ENCODE data around the gene PARD3.
"Not testable (repeated sequence)": the region's sequence is repeated elsewhere in the genome, so short reads cannot be mapped to it uniquely, and the experiment has no call there.

PARD3 gene

DNA sequence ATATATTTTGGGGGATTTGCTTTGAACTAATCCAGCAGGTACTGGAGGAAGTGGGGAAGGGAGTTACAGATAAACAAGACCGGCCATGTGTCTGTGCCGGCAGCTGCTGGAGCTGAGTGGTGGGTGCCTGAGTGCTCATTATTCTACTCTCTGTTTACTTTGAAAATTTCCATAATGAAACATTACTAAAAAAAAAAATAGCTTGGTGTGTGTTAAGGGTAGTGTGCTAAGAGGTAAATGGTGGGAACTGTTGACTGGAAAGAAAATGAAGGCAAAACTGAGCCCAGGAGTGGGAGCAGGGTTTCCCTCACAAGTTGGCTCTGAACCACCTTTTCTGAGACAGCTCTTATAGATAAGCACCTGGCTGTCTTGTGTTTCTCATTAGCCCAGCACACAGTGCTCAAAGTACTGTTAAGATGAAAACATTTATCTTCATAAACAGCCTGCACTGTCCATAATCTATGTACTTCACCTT, 50.6 kb downstream of the PARD3 start:
- H3K4me3 ChIP-seq (ENCODE audit: low read depth in 1 of 2, low read length in 2 of 2), result no peak overlapping the region
- H3K36me3 ChIP-seq (ENCODE audit: control insufficient read depth in 1 of 2, insufficient read depth in 2 of 2, low read length in 2 of 2), result no peaks in the 10 kb centered on the region
- H3K4me1 ChIP-seq (ENCODE audit: control insufficient read depth in 1 of 2, insufficient read depth in 2 of 2, low read length in 2 of 2), result peaks cover 0 to 43% of the 10 kb centered on the region in 2 donors
- H3K9me3 ChIP-seq (ENCODE audit: control insufficient read depth in 1 of 2, low read length in 2 of 2), result no peaks in the 10 kb centered on the region
- no peaks in the 10 kb centered on the region for H3K27me3 ChIP-seq (ENCODE audit: low read depth, low read length)
- H3K27ac ChIP-seq (ENCODE audit: low read length), result no peak overlapping the region

- Histone ChIP-seq H3K4me3 (ENCODE audit: low read depth in 1 of 2, low read length in 2 of 2) (no peak overlapping the region), H3K4me1 (ENCODE audit: control insufficient read depth in 1 of 2, insufficient read depth in 2 of 2, low read length in 2 of 2) (peaks cover 0 to 40% of the 10 kb centered on the region in 2 donors)
These were observed 52.3 kb downstream of the PARD3 start for GRCh38 chr10:34762603-34763299.

DNA sequence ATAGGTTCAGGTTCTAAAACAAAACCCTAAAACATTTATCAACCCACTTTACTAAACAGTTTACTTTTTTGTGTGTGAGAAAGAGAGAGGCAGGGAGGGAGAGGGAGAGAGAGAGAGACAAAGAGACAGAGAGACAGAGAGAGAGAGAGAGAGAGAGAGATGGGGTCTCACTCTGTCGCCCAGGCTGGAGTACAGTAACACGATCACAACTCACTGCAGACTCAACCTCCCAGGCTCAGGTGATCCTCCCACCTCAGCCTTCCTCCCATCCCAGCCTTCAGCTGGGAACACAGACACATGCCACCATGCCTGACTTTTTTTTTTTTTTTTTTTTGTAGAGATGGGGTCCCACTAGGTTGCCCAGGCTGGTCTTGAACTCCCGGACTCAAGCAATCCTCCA, 52.9 kb downstream of the PARD3 start:
- Histone ChIP-seq H3K27ac (ENCODE audit: low read length) (no peak overlapping the region), H3K27me3 (ENCODE audit: low read depth, low read length) (no peaks in the 10 kb centered on the region), H3K4me1 (ENCODE audit: control insufficient read depth in 1 of 2, insufficient read depth in 2 of 2, low read length in 2 of 2) (peaks cover 0 to 42% of the 10 kb centered on the region in 2 donors), H3K9me3 (ENCODE audit: control insufficient read depth in 1 of 2, low read length in 2 of 2) (no peaks in the 10 kb centered on the region), H3K36me3 (ENCODE audit: control insufficient read depth in 1 of 2, insufficient read depth in 2 of 2, low read length in 2 of 2) (no peaks in the 10 kb centered on the region), H3K4me3 (ENCODE audit: low read depth in 1 of 2, low read length in 2 of 2) (no peak overlapping the region)

More at GRCh38 chr10:34762603-34763299, 52.3 kb downstream of the PARD3 start:
- Histone ChIP-seq H3K27me3 (ENCODE audit: low read depth, low read length) (no peaks in the 10 kb centered on the region), H3K9me3 (ENCODE audit: control insufficient read depth in 1 of 2, low read length in 2 of 2) (no peaks in the 10 kb centered on the region), H3K36me3 (ENCODE audit: control insufficient read depth in 1 of 2, insufficient read depth in 2 of 2, low read length in 2 of 2) (no peaks in the 10 kb centered on the region), H3K27ac (ENCODE audit: low read length) (no peak overlapping the region)

DNA sequence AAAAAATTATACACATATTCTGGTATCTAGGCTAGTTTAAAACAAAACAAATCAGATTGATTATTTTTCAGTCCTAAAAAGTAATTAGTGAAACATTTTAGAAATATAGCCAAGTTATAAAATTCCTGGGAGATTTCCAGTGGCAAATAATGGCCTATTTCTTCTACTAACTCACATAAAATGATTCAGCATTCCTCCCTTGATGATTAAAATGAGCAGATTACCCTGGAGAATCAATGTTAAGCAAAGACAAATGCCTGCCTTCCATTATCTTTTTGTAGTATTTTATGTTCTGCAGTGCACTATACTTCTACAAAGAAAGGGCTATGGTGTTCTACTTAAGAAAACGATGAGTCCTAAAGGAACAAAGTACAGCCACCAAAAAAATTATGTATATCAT, 53.6 kb downstream of the PARD3 start:
- Histone ChIP-seq H3K27ac (ENCODE audit: low read length) (no peak overlapping the region), H3K4me3 (ENCODE audit: low read depth in 1 of 2, low read length in 2 of 2) (no peak overlapping the region), H3K36me3 (ENCODE audit: control insufficient read depth in 1 of 2, insufficient read depth in 2 of 2, low read length in 2 of 2) (no peaks in the 10 kb centered on the region), H3K4me1 (ENCODE audit: control insufficient read depth in 1 of 2, insufficient read depth in 2 of 2, low read length in 2 of 2) (peaks cover 0 to 36% of the 10 kb centered on the region in 2 donors), H3K9me3 (ENCODE audit: control insufficient read depth in 1 of 2, low read length in 2 of 2) (no peaks in the 10 kb centered on the region), H3K27me3 (ENCODE audit: low read depth, low read length) (no peaks in the 10 kb centered on the region)

DNA sequence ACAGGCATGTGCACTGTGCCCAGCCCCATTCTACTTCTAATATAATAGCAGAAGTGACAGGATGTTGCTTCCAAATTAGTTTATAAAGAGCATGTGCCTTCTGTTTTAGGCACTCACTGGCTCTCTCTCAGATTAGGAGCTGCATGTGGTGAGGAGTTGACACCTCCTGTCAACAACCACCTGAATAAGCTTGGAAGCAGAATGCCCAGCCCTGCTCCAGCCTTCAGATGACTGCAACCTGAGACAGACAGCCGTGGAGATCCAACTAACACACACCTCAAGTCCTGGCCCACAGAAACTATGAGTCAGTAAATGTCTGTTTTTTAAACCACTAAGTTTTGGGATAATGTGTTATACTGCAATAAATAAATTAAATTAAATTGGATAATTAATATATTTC, 54.5 kb downstream of the PARD3 start:
- H3K4me1 ChIP-seq (ENCODE audit: control insufficient read depth in 1 of 2, insufficient read depth in 2 of 2, low read length in 2 of 2), result peaks cover 0 to 30% of the 10 kb centered on the region in 2 donors
- H3K4me3 ChIP-seq (ENCODE audit: low read depth in 1 of 2, low read length in 2 of 2), result no peak overlapping the region
- no peaks in the 10 kb centered on the region for H3K36me3 ChIP-seq (ENCODE audit: control insufficient read depth in 1 of 2, insufficient read depth in 2 of 2, low read length in 2 of 2)
- no peaks in the 10 kb centered on the region for H3K27me3 ChIP-seq (ENCODE audit: low read depth, low read length)
- no peaks in the 10 kb centered on the region for H3K9me3 ChIP-seq (ENCODE audit: control insufficient read depth in 1 of 2, low read length in 2 of 2)
- no peak overlapping the region for H3K27ac ChIP-seq (ENCODE audit: low read length)

DNA sequence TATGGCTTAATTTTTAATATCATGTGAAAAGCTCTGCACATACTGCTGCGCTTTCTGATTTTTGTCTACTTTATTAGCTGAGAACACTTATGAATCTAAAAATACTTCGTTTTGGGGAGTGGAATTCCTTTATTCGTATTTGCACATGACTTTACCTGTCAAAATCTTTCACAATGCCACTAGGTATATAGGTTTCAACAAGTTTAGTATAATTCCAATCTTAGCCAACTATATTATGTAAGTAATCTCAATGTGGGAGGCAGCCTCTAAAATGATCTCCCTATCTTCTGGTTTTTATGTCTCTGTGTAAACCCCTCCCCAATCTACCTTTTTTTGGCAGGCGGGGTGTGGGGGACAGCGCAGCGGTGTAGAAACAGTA, 55.3 kb downstream of the PARD3 start:
- Histone ChIP-seq H3K9me3 (ENCODE audit: control insufficient read depth in 1 of 2, low read length in 2 of 2) (no peaks in the 10 kb centered on the region), H3K27me3 (ENCODE audit: low read depth, low read length) (no peaks in the 10 kb centered on the region), H3K4me3 (ENCODE audit: low read depth in 1 of 2, low read length in 2 of 2) (no peak overlapping the region), H3K36me3 (ENCODE audit: control insufficient read depth in 1 of 2, insufficient read depth in 2 of 2, low read length in 2 of 2) (no peaks in the 10 kb centered on the region), H3K27ac (ENCODE audit: low read length) (no peak overlapping the region), H3K4me1 (ENCODE audit: control insufficient read depth in 1 of 2, insufficient read depth in 2 of 2, low read length in 2 of 2) (peaks cover 0 to 23% of the 10 kb centered on the region in 2 donors)

DNA sequence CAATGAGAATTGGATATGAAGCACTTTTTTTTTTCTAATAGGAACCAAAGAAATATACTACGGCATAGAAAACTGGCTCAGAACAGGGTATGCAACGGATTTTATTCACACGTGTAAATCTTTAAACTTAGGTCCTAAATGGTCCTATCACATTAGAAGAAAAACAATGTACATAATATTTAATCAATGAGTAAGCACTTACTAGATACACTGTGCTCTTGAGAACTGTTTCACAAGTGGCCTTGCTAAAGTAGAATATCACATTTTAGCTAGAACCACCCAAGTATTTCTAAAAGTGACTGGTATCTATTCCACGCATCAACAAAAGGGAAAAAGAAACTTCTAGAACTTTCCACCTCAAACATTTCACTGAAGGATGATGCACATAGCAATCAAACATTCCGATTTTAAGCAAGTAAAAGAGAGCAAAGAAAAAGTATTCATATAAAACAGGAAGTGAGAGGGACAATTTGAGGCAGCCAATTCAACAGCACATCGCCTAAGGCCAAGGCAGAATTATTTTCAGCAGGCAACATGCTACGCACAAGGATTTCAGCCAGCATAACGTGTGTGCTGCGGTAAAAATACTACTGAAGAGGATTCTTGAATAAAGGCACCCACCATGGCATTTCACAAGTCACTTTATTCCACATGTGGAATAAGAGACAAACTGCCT, 55.8 kb downstream of the PARD3 start:
- Histone ChIP-seq H3K4me3 (ENCODE audit: low read depth in 1 of 2, low read length in 2 of 2) (no peak overlapping the region), H3K27ac (ENCODE audit: low read length) (no peak overlapping the region), H3K27me3 (ENCODE audit: low read depth, low read length) (no peaks in the 10 kb centered on the region), H3K36me3 (ENCODE audit: control insufficient read depth in 1 of 2, insufficient read depth in 2 of 2, low read length in 2 of 2) (no peaks in the 10 kb centered on the region), H3K4me1 (ENCODE audit: control insufficient read depth in 1 of 2, insufficient read depth in 2 of 2, low read length in 2 of 2) (peaks cover 0 to 19% of the 10 kb centered on the region in 2 donors), H3K9me3 (ENCODE audit: control insufficient read depth in 1 of 2, low read length in 2 of 2) (no peaks in the 10 kb centered on the region)

DNA sequence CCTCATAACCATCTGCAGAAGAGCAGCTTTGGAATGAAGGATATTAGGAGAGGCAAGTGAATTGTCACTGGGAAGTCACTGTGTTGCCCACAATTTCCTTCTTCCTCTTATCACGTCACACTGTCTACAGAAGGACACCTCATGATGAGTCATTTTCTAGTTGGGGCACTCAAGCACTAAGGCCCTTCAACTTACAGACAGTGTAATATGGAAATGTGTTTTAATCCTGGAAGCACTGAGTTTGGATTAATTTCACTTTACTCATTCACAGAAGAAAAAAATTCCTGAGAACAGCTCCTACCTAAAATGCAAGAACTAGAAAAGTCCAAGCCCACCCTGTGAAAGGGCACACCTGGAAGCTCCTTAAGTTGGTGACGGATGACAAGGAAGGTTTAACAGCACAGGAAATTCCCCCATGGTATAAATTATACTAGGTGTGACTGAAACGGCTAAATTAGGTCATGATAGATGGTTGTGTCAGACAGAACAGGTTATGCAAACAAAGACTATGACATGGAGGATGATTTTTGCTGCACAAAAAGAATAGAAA, 56.6 kb downstream of the PARD3 start:
- no peaks in the 10 kb centered on the region for H3K27me3 ChIP-seq (ENCODE audit: low read depth, low read length)
- H3K4me3 ChIP-seq (ENCODE audit: low read depth in 1 of 2, low read length in 2 of 2), result no peak overlapping the region
- no peak overlapping the region for H3K27ac ChIP-seq (ENCODE audit: low read length)
- H3K4me1 ChIP-seq (ENCODE audit: control insufficient read depth in 1 of 2, insufficient read depth in 2 of 2, low read length in 2 of 2), result peaks cover 0 to 25% of the 10 kb centered on the region in 2 donors
- H3K36me3 ChIP-seq (ENCODE audit: control insufficient read depth in 1 of 2, insufficient read depth in 2 of 2, low read length in 2 of 2), result no peaks in the 10 kb centered on the region
- H3K9me3 ChIP-seq (ENCODE audit: control insufficient read depth in 1 of 2, low read length in 2 of 2), result no peaks in the 10 kb centered on the region

- Histone ChIP-seq H3K27ac (ENCODE audit: low read length) (no peak overlapping the region), H3K27me3 (ENCODE audit: low read depth, low read length) (no peaks in the 10 kb centered on the region), H3K4me1 (ENCODE audit: control insufficient read depth in 1 of 2, insufficient read depth in 2 of 2, low read length in 2 of 2) (peaks cover 0 to 26% of the 10 kb centered on the region in 2 donors), H3K4me3 (ENCODE audit: low read depth in 1 of 2, low read length in 2 of 2) (no peak overlapping the region), H3K36me3 (ENCODE audit: control insufficient read depth in 1 of 2, insufficient read depth in 2 of 2, low read length in 2 of 2) (no peaks in the 10 kb centered on the region), H3K9me3 (ENCODE audit: control insufficient read depth in 1 of 2, low read length in 2 of 2) (no peaks in the 10 kb centered on the region)
These were observed 57.2 kb downstream of the PARD3 start for GRCh38 chr10:34757933-34758332.

GRCh38 chr10:34757181-34757580, 57.9 kb downstream of the PARD3 start:
- H3K4me1 ChIP-seq (ENCODE audit: control insufficient read depth in 1 of 2, insufficient read depth in 2 of 2, low read length in 2 of 2), result peaks cover 0 to 31% of the 10 kb centered on the region in 2 donors
- H3K9me3 ChIP-seq (ENCODE audit: control insufficient read depth in 1 of 2, low read length in 2 of 2); H3K4me3 ChIP-seq (ENCODE audit: low read depth in 1 of 2, low read length in 2 of 2); H3K27me3 ChIP-seq (ENCODE audit: low read depth, low read length); H3K27ac ChIP-seq (ENCODE audit: low read length); H3K36me3 ChIP-seq (ENCODE audit: control insufficient read depth in 1 of 2, insufficient read depth in 2 of 2, low read length in 2 of 2): not testable (repeated sequence)

DNA sequence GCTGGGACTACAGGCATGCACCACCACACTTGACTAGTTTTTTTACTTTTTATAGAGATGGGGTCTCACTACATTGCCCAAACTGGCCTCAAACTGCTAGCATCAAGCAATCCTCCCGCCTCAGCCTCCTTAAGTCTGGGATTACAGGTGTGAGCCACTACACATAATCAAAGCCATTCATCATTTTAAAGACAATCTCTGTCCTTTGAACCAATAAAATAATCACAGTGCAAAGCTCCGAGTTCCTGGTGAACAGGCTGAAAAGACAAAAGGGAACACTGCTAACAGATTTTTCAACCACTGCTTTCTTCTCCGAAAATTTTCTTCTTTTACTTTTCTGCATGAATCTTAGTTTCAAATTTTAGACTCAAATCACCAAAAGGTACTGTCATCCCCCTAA, 58.5 kb downstream of the PARD3 start:
- Histone ChIP-seq H3K4me1 (ENCODE audit: control insufficient read depth in 1 of 2, insufficient read depth in 2 of 2, low read length in 2 of 2) (peaks cover 0 to 31% of the 10 kb centered on the region in 2 donors), H3K27me3 (ENCODE audit: low read depth, low read length) (no peaks in the 10 kb centered on the region), H3K4me3 (ENCODE audit: low read depth in 1 of 2, low read length in 2 of 2) (no peak overlapping the region), H3K27ac (ENCODE audit: low read length) (no peak overlapping the region), H3K36me3 (ENCODE audit: control insufficient read depth in 1 of 2, insufficient read depth in 2 of 2, low read length in 2 of 2) (no peaks in the 10 kb centered on the region), H3K9me3 (ENCODE audit: control insufficient read depth in 1 of 2, low read length in 2 of 2) (no peaks in the 10 kb centered on the region)

Measured in muscle layer of duodenum (tissue), 2 donors.